SHP77 treated with DMSO at 0.1 percent for 48 hours (cell line): ENCODE results near the gene BEST4.
"Not testable (repeated sequence)": the region's sequence is repeated elsewhere in the genome, so short reads cannot be mapped to it uniquely, and the experiment has no call there.

ENCODE experiments used
- DNase-seq: peaks from one replicate; lab custom pipeline; 2025; lab: John Stamatoyannopoulos, UW

Gene BEST4

GRCh38 chr1:44819608-44820327 is 31.8 kb upstream of the BEST4 start:
- peak; percentile 96 for DNase-seq

- DNase-seq = peak; percentile 91
These were observed 31.2 kb upstream of the BEST4 start for GRCh38 chr1:44819196-44819607.

- no peak for DNase-seq
These were observed 30.0 kb upstream of the BEST4 start for GRCh38 chr1:44817771-44818495.

GRCh38 chr1:44817307-44817706 is 29.3 kb upstream of the BEST4 start:
- DNase-seq = no peak

- DNase-seq = not testable (repeated sequence)
These were observed 28.0 kb upstream of the BEST4 start for GRCh38 chr1:44815926-44816325.

GRCh38 chr1:44812822-44813543 is 25.0 kb upstream of the BEST4 start:
- DNase-seq = no peak

- no peak for DNase-seq
These were observed 23.3 kb upstream of the BEST4 start for GRCh38 chr1:44811234-44811633.

GRCh38 chr1:44810762-44811105 is 22.8 kb upstream of the BEST4 start:
- DNase-seq = not testable (repeated sequence)

GRCh38 chr1:44810101-44810761 is 22.3 kb upstream of the BEST4 start:
- no peak for DNase-seq

GRCh38 chr1:44808938-44809917 is 21.3 kb upstream of the BEST4 start:
- no peak for DNase-seq

GRCh38 chr1:44808063-44808937 is 20.3 kb upstream of the BEST4 start, which contains the start of gene BTBD19:
Gene BTBD19, plus strand, starts transcription at chr1:44808523. Its CDS starts 298 bp downstream, at chr1:44808821.
- DNase-seq = no peak

- peak; percentile 68 for DNase-seq
These were observed 19.5 kb upstream of the BEST4 start for GRCh38 chr1:44807364-44808062.

GRCh38 chr1:44806704-44807363 is 18.9 kb upstream of the BEST4 start, which contains the start of gene DYNLT4:
Gene DYNLT4, minus strand, starts transcription at chr1:44807351. Its CDS starts 683 bp downstream, at chr1:44806668.
- DNase-seq = no peak

- DNase-seq = no peak
These were observed 18.2 kb upstream of the BEST4 start for GRCh38 chr1:44806025-44806703.

GRCh38 chr1:44805311-44806024 is 17.5 kb upstream of the BEST4 start:
- DNase-seq = no peak

- DNase-seq = no peak
These were observed 15.5 kb upstream of the BEST4 start for GRCh38 chr1:44803312-44804095.

- DNase-seq = no peak
These were observed 15.0 kb upstream of the BEST4 start for GRCh38 chr1:44803062-44803311.
